Measurements from ENCODE around the gene HDHD2. TPM values are rescaled to one million over a fixed set of nuclear protein-coding genes. Genes with fewer than 3 reads are reported as not detected.
"Not testable (repeated sequence)": the region's sequence is repeated elsewhere in the genome, so short reads cannot be mapped to it uniquely, and the experiment has no call there.

The HDHD2 gene
- total RNA-seq, 1 donor from 2014 or later = 85.0 TPM

- DNase-seq (ENCODE audit: low spot score) = peak; percentile 28
Measured at GRCh38 chr18:47184419-47185050, 34.2 kb upstream of the HDHD2 start.

GRCh38 chr18:47182156-47182555 lies 31.9 kb upstream of the HDHD2 start:
- not testable (repeated sequence) for H3K27ac ChIP-seq; H3K4me2 ChIP-seq; H3K79me2 ChIP-seq (ENCODE audit: low read depth); H3K36me3 Mint-ChIP-seq; H2AFZ ChIP-seq (replicated peaks); H4K20me1 ChIP-seq (ENCODE audit: low read depth); H3F3A ChIP-seq (ENCODE audit: low read depth); H3K4me1 ChIP-seq; H3K27ac Mint-ChIP-seq; H3K4me3 ChIP-seq; H3K27me3 ChIP-seq; H3K36me3 ChIP-seq; H3K27me3 Mint-ChIP-seq (ENCODE audit: insufficient read depth, low read depth); H3K4me3 Mint-ChIP-seq; H3K4me1 Mint-ChIP-seq; DNase-seq (ENCODE audit: low spot score); H3K9ac ChIP-seq
- H3K9me3 ChIP-seq (ENCODE audit: low read depth) = peaks cover 11% of the 10 kb centered on the region
- peaks cover 22% of the 10 kb centered on the region for H3K9me3 Mint-ChIP-seq

More at GRCh38 chr18:47184419-47185050, 34.2 kb upstream of the HDHD2 start:
- H3K4me3 Mint-ChIP-seq = no peak overlapping the region
- H3K27me3 Mint-ChIP-seq (ENCODE audit: insufficient read depth, low read depth) = peaks cover 6% of the 10 kb centered on the region
- H3K36me3 ChIP-seq = no peaks in the 10 kb centered on the region
- no peak overlapping the region for H2AFZ ChIP-seq (replicated peaks)
- no peaks in the 10 kb centered on the region for H3K36me3 Mint-ChIP-seq
- no peaks in the 10 kb centered on the region for H3F3A ChIP-seq (ENCODE audit: low read depth)
- no peak for TF ChIP-seq EZH2 (IDR thresholded peaks at IDR 0.05)
- TF ChIP-seq EZH2phosphoT487 (IDR thresholded peaks at IDR 0.05) = no peak
- TF ChIP-seq CTCF (IDR thresholded peaks at IDR 0.05) = no peak
- no peak overlapping the region for H3K27ac ChIP-seq
- H3K4me3 ChIP-seq = no peak overlapping the region
- peaks cover 22% of the 10 kb centered on the region for H3K9me3 Mint-ChIP-seq
- no peak overlapping the region for H3K4me2 ChIP-seq
- H3K4me1 ChIP-seq = no peaks in the 10 kb centered on the region
- no peaks in the 10 kb centered on the region for H3K27me3 ChIP-seq
- H3K27ac Mint-ChIP-seq = no peak overlapping the region
- no peaks in the 10 kb centered on the region for H3K4me1 Mint-ChIP-seq
- H4K20me1 ChIP-seq (ENCODE audit: low read depth) = no peaks in the 10 kb centered on the region
- H3K9me3 ChIP-seq (ENCODE audit: low read depth) = peaks cover 11% of the 10 kb centered on the region
- no peaks in the 10 kb centered on the region for H3K79me2 ChIP-seq (ENCODE audit: low read depth)
- no peak overlapping the region for H3K9ac ChIP-seq

- Histone ChIP-seq H3K4me3 (no peak overlapping the region), H3K27me3 (no peaks in the 10 kb centered on the region)
- DNase-seq (ENCODE audit: low spot score) = no peak
Measured at GRCh38 chr18:47180765-47181164, 30.5 kb upstream of the HDHD2 start.

More at GRCh38 chr18:47180765-47181164, 30.5 kb upstream of the HDHD2 start:
- Mint-ChIP-seq H3K4me1 (no peaks in the 10 kb centered on the region), H3K9me3 (peaks cover 19% of the 10 kb centered on the region), H3K27ac (no peak overlapping the region), H3K4me3 (no peak overlapping the region), H3K36me3 (no peaks in the 10 kb centered on the region), H3K27me3 (ENCODE audit: insufficient read depth, low read depth) (peaks cover 9% of the 10 kb centered on the region)
- no peaks in the 10 kb centered on the region for H3K36me3 ChIP-seq
- TF ChIP-seq EZH2phosphoT487 (IDR thresholded peaks at IDR 0.05) (no peak), CTCF (IDR thresholded peaks at IDR 0.05) (no peak), EZH2 (IDR thresholded peaks at IDR 0.05) (no peak)
- H3K27ac ChIP-seq = no peak overlapping the region
- no peak overlapping the region for H2AFZ ChIP-seq (replicated peaks)
- H3F3A ChIP-seq (ENCODE audit: low read depth) = no peaks in the 10 kb centered on the region
- peaks cover 11% of the 10 kb centered on the region for H3K9me3 ChIP-seq (ENCODE audit: low read depth)
- H3K9ac ChIP-seq = no peak overlapping the region
- no peak overlapping the region for H3K4me2 ChIP-seq
- H4K20me1 ChIP-seq (ENCODE audit: low read depth) = no peaks in the 10 kb centered on the region
- H3K4me1 ChIP-seq = no peaks in the 10 kb centered on the region
- peaks cover 3% of the 10 kb centered on the region for H3K79me2 ChIP-seq (ENCODE audit: low read depth)
